Gastrocnemius medialis (tissue), 4 donors: ENCODE results near the gene KCNIP1.

Source experiments
- CTCF ChIP-seq, 5 experiments: fragments of 450-650 bp in 3 of 5; fragments of 200-600 bp in 2 of 5; sonication (generic) in 2 of 5; IDR thresholded peaks in 4 of 5; conservative IDR thresholded peaks in 1 of 5; 1 replicate in 4 of 5; 2 replicates in 1 of 5; pipeline ENCODE4 v1.5.1; 2016 to 2019; ENCODE audit warnings: antibody characterized with exemption in 5 of 5, mild to moderate bottlenecking in 3 of 5, moderate library complexity in 3 of 5
- POLR2A ChIP-seq, 2 donors: fragments of 450-650 bp; IDR thresholded peaks; one replicate each; pipeline ENCODE4 v1.6.1; 2017; ENCODE audit warnings: antibody characterized with exemption in 2 of 2, mild to moderate bottlenecking in 2 of 2, moderate library complexity in 2 of 2

- no peak for TF ChIP-seq CTCF (IDR thresholded peaks at IDR 0.05 in 4 of 5, conservative IDR thresholded peaks at IDR 0.05 in 1 of 5)
- TF ChIP-seq POLR2A (IDR thresholded peaks at IDR 0.05): no peak
Observed at GRCh38 chr5:170634256-170634990, 130.6 kb downstream of the KCNIP1 start.
